Stimulated activated CD8-positive, alpha-beta memory T cell treated with anti-CD3 and anti-CD28 coated beads, Interleukin-7, amount 100 ng/mL, for 48 hours (primary cell): ENCODE results near the gene ZNF808.
"Not testable (repeated sequence)": the region's sequence is repeated elsewhere in the genome, so short reads cannot be mapped to it uniquely, and the experiment has no call there.

Source experiments
- DNase-seq, 2 donors: peaks; one replicate each; pipeline ENCODE4 v3.0.0-alpha.2; 2020; ENCODE audit warnings: low read depth in 1 of 2; ENCODE audit errors: extremely low read depth in 1 of 2

ZNF808 gene

DNA sequence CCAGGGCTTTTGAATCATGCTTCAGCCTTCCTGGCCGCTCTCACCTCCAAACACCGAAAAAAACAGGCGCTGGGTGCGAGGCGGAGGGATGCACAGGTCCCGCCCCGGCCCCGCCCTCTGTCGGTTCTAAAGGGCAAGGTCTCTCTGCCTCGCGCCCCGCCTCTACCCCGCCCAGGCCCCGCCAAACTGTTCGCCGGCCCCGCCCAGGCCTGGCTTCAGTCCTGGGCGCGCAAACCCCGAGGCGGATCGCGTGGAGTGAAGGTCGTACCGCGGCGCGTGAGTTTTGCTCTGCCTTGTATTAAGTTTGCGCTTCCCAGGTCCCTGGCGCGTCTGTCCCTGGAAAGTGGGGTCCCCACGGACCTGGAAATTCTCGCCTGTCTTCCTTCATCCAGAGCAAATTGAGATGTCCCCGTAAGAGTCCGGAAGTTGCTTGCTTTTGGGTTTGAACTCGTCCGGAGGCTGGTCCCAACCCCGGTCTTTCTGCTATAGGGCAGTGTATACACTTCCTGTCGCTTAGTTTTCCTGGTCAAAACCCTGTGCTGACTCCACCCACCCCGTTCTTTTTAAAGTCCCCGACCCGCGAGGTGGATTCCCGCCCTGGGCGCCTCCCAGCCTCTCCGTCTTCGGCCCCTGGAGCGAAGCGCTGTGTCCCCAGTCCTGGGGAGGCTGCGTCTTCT is 8.4 kb downstream of the ZNF808 start:
- peak; percentile 79 to 89 for DNase-seq

DNA sequence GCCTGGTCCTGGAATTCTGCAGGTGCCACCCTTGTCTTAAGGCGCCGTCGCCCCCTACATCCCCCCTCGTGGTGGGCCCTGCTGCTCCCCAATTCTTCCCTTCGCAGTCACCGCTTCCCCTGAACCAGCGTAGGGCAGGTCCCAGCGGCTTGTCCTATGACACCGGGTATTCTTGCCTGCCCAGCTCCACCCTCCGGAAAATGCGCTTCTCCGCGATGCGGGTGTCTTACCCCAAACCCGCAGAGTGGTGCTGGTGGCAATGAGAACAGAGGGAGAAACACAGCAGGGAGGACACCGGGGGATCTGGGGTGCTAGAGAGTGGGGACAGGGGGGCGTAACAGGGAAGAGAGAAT is 9.0 kb downstream of the ZNF808 start:
- peak in 1 of 2 donors; percentile 5 for DNase-seq

DNA sequence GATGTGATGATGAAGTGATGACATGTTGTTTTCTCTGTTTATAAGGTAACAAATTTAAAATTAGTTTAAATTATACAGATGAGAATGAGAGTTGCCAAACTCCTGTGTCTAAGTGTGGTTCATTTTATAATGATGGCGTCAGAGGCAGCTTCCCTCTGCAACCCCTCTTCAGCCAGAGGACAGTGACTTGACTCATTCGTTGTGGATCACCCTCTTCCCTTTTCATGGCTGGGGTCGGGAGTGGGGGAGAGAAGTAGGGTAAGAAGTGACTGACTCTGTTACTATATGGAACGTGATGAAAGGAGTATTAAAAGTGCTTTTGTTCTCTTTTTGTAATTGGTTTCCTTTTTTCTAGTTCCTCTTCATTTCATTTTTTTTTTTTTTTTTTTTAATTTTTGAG is 11.3 kb downstream of the ZNF808 start:
- not testable (repeated sequence) for DNase-seq

DNA sequence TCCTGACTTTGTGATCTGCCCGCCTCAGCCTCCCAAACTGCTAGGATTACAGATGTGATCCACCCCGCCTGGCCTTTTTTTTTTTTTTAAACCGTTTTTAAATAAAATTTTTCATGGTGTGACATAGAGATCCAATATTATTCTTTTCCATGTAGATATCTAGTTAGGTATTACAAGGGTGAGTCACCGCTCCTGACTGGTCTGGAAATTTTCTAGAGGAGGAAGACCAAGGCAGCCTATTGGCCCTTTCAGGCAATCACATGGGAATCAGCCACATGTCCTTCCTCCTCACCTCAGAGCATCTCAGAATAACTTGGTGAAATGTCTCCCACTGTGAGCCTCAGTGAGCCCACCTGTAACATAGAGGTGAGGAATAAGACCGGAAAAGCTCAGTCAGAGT is 13.7 kb downstream of the ZNF808 start:
- DNase-seq = not testable (repeated sequence)

DNA sequence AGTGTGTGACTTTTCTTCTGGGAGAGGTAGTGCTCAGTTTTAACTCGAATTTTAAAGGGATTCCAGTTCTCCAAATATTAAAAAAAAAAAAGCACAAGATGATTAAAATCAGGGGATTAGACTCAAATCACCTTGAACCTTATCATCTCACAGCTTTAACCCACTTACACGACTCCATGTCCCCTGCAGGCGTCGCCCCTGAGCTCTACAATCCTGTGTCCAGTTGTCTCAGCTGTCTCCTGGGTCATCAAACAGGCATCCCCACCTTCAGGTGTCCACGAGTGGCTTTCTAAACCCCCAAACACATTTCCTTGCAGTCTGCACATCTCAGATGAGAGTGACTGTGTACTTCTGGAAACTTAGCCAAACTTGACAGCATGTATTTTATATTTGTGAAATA is 14.1 kb downstream of the ZNF808 start:
- DNase-seq = no peak

DNA sequence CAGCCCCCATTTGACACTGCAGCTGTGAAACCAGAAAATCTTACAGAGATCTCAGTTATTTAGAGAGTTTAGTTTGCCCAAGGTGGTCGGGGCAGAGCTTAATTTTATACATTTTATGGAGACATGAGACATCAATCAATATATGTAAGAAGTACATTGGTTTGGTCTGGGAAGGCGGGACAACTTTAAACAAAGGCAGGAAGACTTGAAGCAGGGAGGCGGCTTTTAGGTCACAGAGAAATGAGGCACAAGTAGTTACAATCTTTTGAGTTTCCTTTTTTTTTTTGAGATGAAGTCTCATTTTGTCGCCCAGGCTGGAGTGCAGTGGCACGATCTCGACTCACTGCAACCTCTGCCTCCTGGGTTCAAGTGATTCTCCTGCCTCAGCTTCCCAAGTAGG is 15.1 kb downstream of the ZNF808 start:
- not testable (repeated sequence) for DNase-seq

DNA sequence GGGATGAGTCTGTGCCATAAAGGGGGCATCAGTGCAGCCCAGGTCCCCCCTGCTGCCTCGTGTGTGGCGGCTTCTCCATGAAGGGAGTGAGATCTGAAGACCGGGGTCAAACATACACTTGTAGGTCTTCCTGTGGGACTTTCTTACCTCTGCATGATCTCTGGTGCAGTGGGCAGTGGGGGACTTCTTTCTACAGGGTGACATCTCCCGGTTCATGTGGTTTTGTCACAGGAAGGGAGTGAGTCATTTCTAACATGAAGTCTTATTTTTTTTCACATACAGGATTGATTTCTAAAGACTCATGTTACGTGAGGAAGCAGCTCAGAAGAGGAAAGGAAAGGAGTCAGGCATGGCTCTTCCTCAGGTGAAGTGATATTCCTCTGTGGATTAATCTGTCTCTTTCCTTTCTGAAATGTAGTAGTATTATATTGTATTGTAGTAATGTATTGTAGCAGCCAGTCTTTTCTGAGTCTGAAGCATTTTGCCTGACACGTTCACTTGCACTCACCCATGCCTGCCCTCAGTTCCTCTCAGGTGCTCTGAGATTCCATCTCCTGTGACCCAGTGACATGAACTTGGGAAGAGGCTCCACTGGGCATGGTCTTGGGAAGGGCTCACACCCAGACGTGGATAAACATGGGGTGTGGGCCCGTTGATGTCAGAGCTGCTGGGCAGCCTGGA is 15.7 kb downstream of the ZNF808 start:
- DNase-seq = peak in 1 of 2 donors; percentile 2

DNA sequence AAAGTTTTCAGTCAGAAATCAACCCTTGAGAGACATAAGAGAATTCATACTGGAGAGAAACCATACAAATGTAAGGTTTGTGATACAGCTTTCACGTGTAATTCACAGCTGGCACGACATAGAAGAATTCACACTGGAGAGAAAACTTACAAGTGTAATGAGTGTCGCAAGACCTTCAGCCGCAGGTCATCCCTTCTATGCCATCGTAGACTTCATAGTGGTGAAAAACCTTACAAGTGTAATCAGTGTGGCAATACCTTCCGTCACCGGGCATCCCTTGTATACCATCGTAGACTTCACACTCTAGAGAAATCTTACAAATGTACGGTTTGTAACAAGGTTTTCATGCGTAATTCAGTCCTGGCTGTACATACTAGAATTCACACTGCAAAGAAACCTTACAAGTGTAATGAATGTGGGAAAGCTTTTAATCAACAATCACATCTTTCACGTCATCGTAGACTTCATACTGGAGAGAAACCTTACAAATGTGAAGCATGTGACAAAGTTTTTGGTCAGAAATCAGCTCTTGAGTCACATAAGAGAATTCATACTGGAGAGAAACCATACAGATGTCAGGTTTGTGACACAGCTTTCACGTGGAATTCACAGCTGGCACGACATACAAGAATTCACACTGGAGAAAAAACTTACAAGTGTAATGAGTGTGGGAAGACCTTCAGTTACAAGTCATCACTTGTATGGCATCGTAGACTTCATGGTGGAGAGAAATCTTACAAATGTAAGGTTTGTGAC is 26.9 kb downstream of the ZNF808 start:
- DNase-seq = no peak

DNA sequence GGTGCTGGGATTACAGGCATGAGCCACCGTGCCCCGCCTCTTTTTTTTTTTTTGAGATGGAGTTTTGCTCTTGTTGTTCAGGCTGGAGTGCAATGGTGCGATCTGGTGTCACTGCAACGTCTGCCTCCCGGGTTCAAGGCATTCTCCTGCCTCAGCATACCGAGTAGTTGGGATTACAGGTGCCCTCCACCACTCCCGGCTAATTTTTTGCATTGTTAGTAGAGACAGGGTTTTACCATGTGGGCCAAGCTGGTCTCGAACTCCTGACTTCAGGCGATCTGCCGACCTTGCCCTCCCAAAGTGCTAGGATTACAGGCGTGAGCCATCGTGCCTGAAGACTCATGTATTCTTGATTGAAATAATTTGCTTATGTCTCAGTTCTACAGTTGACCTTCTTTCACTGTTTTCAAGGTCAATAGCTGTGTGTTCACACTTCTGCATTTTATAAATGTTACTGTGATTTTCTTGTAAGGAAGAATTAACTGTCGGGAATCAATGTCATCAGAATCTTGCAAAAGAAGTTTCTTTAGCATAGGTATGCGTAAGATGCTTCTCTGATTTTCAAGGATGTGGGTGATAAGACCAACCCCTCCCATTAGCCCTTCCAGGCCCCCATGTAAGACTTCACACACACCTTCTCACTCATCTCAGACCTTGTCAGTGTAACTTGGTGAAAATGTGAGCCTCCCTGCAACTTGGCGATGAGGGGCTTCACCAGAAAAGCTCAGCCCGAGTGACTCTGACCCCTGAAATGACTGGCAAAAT is 29.9 kb downstream of the ZNF808 start:
- DNase-seq = no peak

DNA sequence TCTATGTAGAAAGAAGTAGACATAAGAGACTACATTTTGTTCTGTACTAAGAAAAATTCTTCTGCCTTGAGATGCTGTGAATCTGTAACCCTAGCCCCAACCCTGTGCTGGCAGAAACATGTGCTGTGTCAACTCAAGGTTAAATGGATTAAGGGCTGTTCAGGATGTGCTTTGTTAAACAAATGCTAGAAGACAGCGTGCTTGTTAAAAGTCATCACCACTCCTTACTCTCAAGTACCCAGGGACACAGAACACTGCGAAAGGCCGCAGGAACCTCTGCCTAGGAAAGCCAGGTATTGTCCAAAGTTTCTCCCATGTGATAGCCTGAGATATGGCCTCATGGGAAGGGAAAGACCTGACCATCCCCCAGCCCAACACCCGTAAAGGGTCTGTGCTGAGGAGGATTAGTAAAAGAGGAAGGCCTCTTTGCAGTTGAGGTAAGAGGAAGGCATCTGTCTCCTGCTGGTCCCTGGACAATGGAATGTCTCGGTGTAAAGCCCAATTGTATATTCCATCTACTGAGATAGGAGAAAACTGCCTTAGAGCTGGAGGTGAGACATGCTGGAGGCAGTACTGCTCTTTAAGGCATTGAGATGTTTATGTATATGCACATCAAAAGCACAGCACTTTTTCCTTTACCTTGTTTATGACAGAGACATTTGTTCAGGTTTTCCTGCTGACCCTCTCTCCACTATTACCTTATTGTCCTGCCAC is 31.4 kb downstream of the ZNF808 start:
- not testable (repeated sequence) for DNase-seq

DNA sequence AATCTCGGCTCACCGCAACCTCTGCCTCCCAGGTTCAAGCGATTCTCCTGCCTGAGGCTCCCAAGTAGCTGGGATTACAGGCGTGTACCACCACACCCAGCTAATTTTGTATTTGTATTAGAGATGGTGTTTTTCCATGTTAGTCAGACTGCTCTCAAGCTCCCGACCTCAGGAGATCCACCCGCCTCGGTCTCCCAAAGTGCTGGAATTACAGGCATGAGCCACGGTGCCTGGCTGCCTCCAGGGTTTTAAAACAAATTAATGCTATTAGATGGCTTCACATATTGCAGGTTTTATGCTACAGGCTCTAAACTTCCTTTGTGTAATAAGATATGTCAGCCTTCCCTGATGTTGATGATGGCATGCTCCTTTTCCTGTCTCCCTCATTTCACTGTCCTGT is 34.1 kb downstream of the ZNF808 start:
- DNase-seq = not testable (repeated sequence)

DNA sequence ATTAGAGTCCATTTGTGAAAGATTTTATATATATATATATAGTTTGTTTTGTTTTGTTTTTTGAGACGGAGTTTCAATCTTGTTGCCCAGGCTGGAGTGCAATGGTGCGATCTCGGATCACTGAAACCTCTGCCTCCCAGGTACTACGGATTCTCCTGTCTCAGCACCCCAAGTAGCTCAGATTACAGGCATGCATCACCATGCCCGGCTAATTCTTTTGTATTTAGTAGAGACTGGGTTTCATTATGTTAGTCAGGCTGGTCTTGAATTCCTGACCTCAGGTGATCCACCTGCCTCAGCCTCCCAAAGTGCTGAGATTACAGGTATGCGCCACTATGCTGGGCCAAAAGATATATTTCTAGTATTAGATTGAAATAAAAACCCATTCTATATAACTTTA is 38.7 kb downstream of the ZNF808 start:
- DNase-seq = no peak

DNA sequence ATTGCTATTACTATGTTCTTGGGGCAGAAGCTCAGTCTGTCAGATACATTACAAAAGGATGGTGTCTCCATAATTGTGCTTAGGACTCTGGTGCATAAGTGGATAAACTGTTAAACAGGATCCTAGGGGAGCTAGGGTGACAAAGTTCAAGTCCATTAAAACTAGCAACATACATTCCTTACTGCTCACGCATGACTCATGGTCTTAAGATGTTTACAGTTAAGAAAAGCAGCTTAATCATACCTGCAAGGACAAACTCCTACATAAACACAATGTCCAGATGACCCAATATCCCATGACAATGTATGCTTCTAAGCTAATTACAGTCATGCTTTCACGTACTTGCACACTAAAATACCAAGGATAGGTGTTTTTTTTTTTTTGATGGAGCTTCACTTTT is 39.1 kb downstream of the ZNF808 start:
- no peak for DNase-seq

DNA sequence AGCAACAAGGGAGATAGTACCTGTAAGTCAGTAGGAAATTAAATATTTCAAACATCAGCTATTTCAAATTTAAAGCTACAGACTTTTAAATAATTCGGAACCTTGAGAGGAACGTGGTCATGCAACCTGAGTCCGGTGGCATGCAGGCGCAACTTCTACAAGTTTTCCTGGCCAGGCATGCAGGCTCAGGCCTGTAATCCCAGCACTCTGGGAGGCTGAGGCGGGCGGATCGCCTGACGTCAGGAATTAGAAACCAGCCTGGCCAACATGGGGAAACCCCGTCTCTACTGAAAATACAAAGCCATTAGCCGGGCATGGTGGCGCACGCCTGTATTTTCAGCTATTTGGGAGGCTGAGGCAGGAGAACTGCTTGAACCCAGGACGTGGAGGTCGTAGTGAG is 40.5 kb downstream of the ZNF808 start:
- no peak for DNase-seq

DNA sequence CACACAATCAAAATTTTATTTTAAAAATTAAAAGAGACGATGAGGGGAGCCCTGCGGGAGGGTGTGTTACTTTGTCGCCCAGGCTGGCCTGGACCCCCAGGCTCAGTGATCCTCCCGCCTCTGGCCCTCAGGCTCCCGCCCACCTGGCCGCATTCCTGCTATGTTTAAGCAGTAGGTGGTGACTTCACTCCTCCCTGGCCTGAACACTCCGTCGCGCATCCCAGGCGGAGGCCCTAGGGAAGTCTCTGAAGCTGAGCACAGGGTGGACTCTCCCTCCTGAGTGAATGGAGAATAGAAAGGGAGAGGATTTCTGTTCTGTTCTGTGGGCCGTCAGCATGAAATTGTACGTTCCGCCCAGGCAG is 42.2 kb downstream of the ZNF808 start:
- DNase-seq = not testable (repeated sequence)

DNA sequence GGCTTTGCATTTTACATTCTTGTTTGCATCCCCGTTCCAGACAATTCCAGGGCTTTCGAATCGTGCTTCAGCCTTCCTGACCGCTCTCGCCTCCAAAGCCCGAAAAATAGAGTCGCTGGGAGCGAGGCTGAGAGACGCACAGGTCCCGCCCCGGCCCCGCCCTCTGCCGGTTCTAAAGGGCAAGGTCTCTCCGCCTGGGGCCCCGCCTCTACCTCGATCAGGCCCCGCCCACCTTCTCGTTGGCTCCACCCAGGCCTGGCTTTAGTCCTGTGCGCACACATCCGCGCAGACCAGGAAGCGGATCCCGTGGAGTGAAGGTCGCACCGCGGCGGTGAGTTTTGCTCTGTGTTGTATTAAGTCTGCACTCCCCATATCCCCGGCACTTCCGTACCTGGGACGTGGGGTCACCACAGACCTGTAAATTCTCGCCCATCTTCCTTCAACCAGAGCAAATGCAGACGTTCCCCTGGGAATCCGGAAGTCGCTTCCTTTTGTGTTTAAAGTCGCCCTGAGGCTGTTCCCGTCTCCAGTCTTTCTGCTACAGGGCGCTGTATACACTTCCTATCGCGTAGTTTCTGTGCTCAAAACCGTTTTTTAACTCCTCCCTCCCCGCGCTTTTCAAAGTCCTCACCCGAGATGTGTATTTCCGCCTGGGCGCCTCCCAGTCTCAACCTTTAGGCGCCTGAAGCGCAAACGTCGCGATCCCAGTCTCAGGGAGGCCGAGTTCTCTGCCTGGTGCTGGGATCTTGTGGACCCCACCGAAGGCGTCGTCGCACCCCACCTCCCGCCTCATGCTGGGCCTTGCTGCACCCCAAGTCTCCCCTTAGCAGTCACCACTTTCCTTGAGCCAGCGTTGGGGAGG is 42.8 kb downstream of the ZNF808 start, which contains the start of gene ZNF701:
TSS of gene ZNF701 (plus strand) at position 288 of the 862 bp plus-strand sequence. CDS start 3,861 bp downstream, outside the sequence.
- peak; percentile 78 to 87 for DNase-seq

DNA sequence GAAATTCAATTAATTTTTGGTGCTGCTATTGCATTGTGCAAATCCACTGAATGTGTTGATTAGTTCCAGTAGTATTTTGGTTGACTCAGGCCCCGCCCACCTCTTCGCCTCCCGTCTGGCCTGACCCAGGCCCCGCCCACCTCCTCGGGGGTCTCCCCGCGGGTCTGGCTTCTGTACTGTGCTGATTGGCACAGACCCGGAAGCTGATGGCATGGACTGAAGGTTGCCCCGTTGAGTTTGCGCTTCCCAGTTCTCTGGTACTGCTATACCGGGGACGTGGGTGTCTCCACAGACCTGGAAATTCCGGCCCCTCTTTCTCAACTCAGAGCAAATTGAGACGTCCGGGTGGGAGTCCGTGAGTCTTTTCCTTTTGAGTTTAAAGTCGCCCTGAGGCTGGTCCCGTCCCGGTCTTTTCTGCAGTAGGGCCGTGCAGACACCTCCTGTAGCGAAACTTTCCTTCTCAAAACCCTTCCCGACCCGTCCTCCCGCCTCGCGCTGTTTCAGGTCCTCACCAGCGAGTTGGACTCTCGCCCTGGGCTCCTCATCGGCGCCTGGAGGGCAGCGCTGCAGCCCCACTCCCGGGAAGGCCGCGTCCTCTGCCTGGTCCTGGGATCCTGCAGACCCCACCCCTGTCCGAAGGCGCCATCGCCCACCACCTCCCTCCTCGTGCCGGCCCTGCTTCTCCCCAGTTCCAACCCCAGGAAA is 57.4 kb downstream of the ZNF808 start:
- DNase-seq = no peak

DNA sequence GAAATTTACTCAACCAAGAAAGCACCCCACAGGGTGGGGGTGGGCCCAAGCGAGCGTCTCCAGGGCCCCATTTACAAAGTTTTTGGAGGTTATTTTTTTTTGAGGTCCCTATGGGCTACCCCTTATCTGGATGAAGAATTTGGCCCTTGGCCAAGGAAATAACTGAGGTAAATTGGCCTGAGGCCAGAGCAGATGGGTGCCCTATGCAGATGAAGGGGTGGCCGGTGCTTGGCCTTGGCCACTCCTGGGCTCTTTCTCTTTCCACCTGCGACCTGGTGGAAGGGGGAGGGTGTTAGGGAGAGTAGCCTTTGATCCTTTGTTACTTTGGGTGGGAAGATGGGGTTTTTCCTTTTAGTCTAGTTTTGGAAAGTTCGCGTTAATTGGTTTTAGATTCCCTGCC is 58.1 kb downstream of the ZNF808 start:
- no peak for DNase-seq

DNA sequence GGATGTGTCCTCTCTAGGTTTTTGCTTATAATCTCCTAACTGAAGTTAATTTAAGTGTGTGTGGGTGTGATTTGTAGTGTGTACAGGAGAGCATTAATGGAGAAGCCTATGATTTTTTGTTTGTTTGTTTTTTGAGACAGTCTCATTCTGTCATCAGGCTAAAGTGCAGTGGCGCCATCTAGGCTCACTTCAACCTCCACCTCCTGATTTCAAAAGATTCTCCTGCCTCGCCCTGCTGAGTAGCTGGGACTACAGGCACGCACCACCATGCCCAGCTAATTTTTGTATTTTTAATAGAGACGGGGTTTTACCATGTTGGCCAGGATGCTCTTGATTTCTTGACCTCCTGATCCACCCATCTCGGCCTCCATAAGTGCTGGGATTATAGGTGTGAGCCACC is 63.3 kb downstream of the ZNF808 start:
- DNase-seq = no peak
